Activated CD8-positive, alpha-beta memory T cell treated with anti-CD3 and anti-CD28 coated beads, Interleukin-2, amount 50 U/mL, for 24 hours (primary cell): ENCODE data around the gene GALR3.

ENCODE experiments used
- DNase-seq: peaks from one replicate; pipeline ENCODE4 v3.0.0-alpha.2; 2020; ENCODE audit errors: extremely low read depth

The GALR3 gene

GRCh38 chr22:37865510-37865909 lies 42.3 kb downstream of the GALR3 start:
- DNase-seq, result no peak

- no peak for DNase-seq
Measured at GRCh38 chr22:37870273-37870672, 47.1 kb downstream of the GALR3 start.
